Fibroblast of the aortic adventitia (primary cell): ENCODE results near the gene LSAMP. TPM values are rescaled to one million over a fixed set of nuclear protein-coding genes. Genes with fewer than 3 reads are reported as not detected.

ENCODE experiments used
- DNase-seq: peaks from one replicate; pipeline ENCODE4 v3.0.0-alpha.2; 2010; ENCODE audit warnings: low read depth
- H3K4me3 ChIP-seq: 2 replicates; pipeline ENCODE4 v1.5.1; 2011; ENCODE audit warnings: low read depth, mild to moderate bottlenecking, control low read depth, low read length, moderate library complexity
- total RNA-seq: library from RNA; depleted of rRNA; stranded (reverse); fragments of >200 nt; gene quantifications from 2 replicates; pipeline ENCODE4 v1.2.3, GENCODE V29; 2012; ENCODE audit warnings: low replicate concordance
- TF ChIP-seq, protein P1 (sequence below): IDR thresholded peaks from 2 replicates; pipeline ENCODE4 v1.5.1; 2011; ENCODE audit warnings: mild to moderate bottlenecking, low read length, control low read depth, inconsistent platforms; ENCODE audit not compliant: insufficient read depth

LSAMP gene
- total RNA-seq, 1 donor = 9.8 TPM

DNA sequence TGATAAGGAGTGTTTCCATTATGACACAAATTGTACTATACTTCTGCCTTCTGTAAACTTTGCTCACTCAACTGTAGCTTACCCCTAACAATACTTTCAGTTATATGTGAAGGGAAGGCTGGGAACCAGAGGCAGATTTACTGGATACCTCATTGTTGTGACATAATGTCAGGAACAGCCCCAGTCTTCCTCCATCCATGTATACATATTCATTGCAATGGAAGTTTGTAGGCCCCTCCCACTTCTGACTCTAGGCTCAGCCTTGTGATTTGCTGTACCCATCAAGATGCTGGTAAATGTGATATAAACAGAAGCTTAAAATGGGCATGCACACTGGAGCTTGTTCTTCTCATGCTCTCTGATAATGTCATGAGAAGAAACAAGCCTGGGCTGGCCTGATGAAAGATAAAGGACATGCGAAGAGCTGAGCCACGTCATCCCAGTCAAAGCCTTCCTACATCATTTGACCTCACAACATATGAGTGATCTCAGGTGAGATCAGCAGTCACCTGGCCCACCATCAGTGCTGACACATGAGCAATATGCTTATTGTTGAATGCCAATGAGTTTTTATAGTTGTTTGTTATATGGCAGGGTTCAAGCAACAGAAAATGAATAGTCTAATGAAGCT, 554.2 kb downstream of the LSAMP start:
- TF ChIP-seq, protein P1, sequence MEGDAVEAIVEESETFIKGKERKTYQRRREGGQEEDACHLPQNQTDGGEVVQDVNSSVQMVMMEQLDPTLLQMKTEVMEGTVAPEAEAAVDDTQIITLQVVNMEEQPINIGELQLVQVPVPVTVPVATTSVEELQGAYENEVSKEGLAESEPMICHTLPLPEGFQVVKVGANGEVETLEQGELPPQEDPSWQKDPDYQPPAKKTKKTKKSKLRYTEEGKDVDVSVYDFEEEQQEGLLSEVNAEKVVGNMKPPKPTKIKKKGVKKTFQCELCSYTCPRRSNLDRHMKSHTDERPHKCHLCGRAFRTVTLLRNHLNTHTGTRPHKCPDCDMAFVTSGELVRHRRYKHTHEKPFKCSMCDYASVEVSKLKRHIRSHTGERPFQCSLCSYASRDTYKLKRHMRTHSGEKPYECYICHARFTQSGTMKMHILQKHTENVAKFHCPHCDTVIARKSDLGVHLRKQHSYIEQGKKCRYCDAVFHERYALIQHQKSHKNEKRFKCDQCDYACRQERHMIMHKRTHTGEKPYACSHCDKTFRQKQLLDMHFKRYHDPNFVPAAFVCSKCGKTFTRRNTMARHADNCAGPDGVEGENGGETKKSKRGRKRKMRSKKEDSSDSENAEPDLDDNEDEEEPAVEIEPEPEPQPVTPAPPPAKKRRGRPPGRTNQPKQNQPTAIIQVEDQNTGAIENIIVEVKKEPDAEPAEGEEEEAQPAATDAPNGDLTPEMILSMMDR = no peak
- no peak overlapping the region for H3K4me3 ChIP-seq
- no peak for DNase-seq

DNA sequence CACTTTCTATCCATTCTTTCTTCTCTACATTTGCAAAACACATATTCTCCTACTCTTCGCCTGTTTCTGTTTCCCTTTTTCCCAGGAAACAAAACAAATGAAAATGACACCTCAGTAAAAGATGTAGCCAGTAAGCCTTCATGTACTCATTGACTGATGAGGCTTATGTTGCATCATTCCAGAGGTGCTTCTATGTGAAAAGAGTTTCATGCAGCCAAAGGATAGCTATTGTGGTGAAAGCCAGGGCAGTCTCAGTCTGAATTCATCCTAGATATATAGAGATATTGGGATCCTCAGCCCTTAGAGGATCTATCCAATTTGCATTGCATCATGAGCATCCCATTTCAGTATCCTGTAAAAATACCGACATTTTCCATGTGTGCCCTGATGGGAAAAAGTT, 554.7 kb downstream of the LSAMP start:
- TF ChIP-seq, protein P1 = no peak
- H3K4me3 ChIP-seq = no peak overlapping the region
- DNase-seq = no peak

DNA sequence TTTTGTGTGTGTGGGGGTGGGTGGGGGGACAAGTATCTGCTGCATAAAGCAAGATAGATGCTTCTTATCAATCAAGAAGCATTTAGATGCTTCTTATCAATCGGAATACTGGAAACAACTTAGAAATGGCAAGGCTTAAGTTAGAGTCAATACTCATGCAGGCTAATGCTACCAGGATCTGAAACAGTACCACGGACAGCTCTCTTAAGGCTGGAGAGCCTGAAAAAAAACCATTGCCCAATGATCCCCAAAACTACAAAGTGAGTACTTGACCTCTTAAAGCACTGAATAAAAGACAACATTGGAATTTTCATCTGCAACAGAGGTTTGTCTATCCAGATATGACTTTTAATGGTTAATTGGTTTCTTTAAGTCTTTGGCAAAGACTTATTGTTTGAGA, 559.7 kb downstream of the LSAMP start:
- H3K4me3 ChIP-seq = no peak overlapping the region
- TF ChIP-seq, protein P1 = no peak
- peak; percentile 16 for DNase-seq

DNA sequence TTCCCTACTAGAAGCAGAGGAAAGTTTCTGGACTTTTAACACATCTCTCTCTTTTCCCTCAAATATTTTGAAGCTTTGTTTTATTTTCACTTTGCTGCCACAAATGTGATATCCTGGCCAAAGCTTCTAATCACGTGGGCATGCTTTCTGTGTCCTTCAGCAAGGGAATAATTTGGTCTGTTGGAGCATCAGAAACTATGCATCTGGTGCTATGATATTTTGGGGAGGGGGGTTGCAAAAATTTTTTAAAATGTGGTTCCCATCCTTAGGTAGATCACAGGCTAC, 567.7 kb downstream of the LSAMP start:
- H3K4me3 ChIP-seq = peak overlapping the region; percentile 10
- TF ChIP-seq, protein P1 = no peak
- DNase-seq = peak; percentile 19

DNA sequence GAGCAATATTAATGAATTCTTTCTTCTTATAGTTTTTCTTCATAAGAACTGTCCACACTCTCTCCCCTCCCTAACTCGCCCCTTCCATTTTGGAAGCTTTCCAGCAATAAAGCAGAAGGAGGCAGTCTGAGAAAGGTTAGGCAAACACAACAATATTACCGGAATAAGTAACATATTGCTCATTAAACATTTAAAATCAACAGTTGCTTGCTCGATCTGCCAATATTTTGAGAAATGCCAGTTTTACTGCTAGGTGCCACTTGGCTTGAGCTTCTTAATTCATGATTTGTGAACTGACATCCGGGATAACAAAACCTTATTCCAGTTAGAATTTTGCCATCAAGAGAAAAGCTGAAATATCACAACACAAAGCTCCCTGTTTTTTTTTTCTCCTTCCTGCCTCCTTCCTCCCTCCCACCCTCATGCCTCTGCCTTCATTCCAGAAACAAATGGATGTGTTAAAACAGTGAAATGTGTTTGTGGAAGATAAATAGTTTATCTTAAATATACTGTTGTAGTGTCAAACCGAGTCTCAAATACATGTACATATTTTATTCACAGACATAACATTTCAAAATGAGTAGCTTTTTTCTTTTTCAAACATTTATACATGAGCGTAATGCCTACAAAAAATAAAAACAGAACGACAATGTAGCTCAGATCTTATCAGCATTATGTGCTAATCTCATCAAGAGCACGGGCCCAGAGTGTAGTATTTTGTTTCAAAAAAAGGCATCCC, 568.2 kb downstream of the LSAMP start:
- peak; percentile 2 for DNase-seq
- TF ChIP-seq, protein P1 = no peak
- H3K4me3 ChIP-seq = peak overlapping the region; percentile 10

DNA sequence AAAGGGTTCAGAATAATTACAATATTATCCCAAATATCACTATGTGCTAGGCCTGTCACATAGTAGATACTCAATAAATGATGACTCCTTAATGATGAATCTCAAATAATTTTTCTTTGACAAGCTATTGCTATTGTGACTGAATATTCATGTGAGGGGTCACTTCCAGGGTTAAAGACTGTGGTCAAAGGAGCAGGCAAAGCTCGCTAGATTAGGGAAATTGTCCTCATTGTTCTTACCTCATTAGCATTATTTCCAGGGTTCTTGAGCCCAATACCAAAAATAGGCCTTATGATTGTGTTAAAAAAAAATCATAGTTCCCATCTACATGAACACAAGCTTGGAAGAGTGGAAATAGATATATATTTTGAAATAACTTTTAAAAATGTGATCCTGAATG, 569.8 kb downstream of the LSAMP start:
- no peak for DNase-seq
- TF ChIP-seq, protein P1 = no peak
- H3K4me3 ChIP-seq = no peak overlapping the region
